Fibroblast of lung (primary cell): ENCODE measurements around the gene CXCR3.

ENCODE experiments used
- EZH2 ChIP-seq: IDR thresholded peaks from 2 replicates; pipeline ENCODE4 v1.5.1; 2012; ENCODE audit warnings: low read length, control low read depth, mild to moderate bottlenecking; ENCODE audit errors: missing control alignments
- TF ChIP-seq, protein P1 (sequence below), 2 donors: IDR thresholded peaks in 1 of 2; conservative IDR thresholded peaks in 1 of 2; 1 replicate in 1 of 2; 2 replicates in 1 of 2; pipeline ENCODE4 v1.5.1; 2011 to 2012; ENCODE audit warnings: low read length in 2 of 2, control low read depth in 1 of 2, inconsistent platforms in 1 of 2, low read depth in 1 of 2, mild to moderate bottlenecking in 1 of 2

DNA sequence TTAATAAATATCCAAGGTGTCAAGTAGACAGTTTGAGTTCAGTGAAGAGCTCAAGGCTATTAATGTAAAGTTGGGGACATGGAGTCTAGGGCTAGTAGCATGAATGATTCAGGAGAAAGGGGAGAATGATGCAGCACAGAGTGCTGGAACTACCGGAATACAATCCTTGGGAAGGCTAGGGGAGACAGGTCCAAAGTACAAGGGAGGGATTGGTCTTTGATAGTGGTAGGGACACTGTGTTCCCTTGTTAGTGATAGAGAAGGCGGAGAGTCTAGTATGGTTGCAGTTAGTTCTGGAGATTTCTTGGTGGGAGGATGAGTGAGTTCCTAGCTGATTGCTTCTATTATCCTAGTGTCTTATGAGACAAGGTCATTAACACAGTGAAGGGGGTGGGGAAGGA lies 31.4 kb downstream of the CXCR3 start:
- TF ChIP-seq, protein P1, sequence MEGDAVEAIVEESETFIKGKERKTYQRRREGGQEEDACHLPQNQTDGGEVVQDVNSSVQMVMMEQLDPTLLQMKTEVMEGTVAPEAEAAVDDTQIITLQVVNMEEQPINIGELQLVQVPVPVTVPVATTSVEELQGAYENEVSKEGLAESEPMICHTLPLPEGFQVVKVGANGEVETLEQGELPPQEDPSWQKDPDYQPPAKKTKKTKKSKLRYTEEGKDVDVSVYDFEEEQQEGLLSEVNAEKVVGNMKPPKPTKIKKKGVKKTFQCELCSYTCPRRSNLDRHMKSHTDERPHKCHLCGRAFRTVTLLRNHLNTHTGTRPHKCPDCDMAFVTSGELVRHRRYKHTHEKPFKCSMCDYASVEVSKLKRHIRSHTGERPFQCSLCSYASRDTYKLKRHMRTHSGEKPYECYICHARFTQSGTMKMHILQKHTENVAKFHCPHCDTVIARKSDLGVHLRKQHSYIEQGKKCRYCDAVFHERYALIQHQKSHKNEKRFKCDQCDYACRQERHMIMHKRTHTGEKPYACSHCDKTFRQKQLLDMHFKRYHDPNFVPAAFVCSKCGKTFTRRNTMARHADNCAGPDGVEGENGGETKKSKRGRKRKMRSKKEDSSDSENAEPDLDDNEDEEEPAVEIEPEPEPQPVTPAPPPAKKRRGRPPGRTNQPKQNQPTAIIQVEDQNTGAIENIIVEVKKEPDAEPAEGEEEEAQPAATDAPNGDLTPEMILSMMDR (conservative IDR thresholded peaks at IDR 0.05 in 1 of 2, IDR thresholded peaks at IDR 0.05 in 1 of 2; ENCODE audit: low read depth in 1 of 2, low read length in 2 of 2) = no peak
- TF ChIP-seq EZH2 = no peak
